Adrenal gland (tissue), 12 donors: ENCODE data around the gene RPN1. TPM values are rescaled to one million over a fixed set of nuclear protein-coding genes. Genes with fewer than 3 reads are reported as not detected.

Experiments
- DNase-seq, 7 donors: peaks; one replicate each; pipeline ENCODE4 v3.0.0-alpha.2; 2019 to 2020
- H3K27ac ChIP-seq, 5 donors: fragments of 200-600 bp; sonication (generic) in 4 of 5; 1 replicate in 3 of 5; 2 replicates in 2 of 5; pipeline versions ENCODE4 v1.5.1 to v1.8.0; 2016 to 2020; ENCODE audit warnings: mild to moderate bottlenecking in 1 of 5
- H3K27me3 ChIP-seq: fragments of 200-600 bp; 2 replicates; pipeline ENCODE4 v1.8.0; 2021
- H3K36me3 ChIP-seq, 2 donors: fragments of 200-600 bp; replicated peaks in 1 of 2; 1 replicate in 1 of 2; 2 replicates in 1 of 2; pipeline versions ENCODE4 v1.5.1 to v1.8.0; 2018 to 2022
- H3K4me1 ChIP-seq, 2 donors: fragments of 200-600 bp; replicated peaks in 1 of 2; 1 replicate in 1 of 2; 2 replicates in 1 of 2; pipeline versions ENCODE4 v1.5.1 to v1.8.0; 2018 to 2021
- H3K4me3 ChIP-seq, 4 donors: fragments of 200-600 bp; sonication (generic) in 3 of 4; one replicate each; pipeline ENCODE4 v1.5.1; 2016 to 2018
- H3K9me3 ChIP-seq, 3 donors: fragments of 200-600 bp; sonication (generic) in 1 of 3; replicated peaks in 1 of 3; 1 replicate in 2 of 3; 2 replicates in 1 of 3; pipeline versions ENCODE4 v1.5.1 to v1.8.0; 2016 to 2021
- POLR2A ChIP-seq, 2 donors: fragments of 450-650 bp; IDR thresholded peaks; one replicate each; pipeline ENCODE4 v1.6.1; 2017; ENCODE audit warnings: antibody characterized with exemption in 2 of 2, mild to moderate bottlenecking in 2 of 2, moderate library complexity in 1 of 2
- WGBS, 4 donors: extraction: QIAGEN DNeasy Blood & Tissue Kit in 2 of 4; methylation state at CpG; one replicate each; pipeline versions ENCODE4 v1.1.5 to v1.1.7; 2013 to 2017; 5-methylcytosine and 5-hydroxymethylcytosine counted together
- intact Hi-C, 2 donors: fragments of 100-400 bp; cut with DNase I; formaldehyde crosslinking; loops; one replicate each; pipeline versions ENCODE4 v1.14.1 to v1.15.0; 2022 to 2023
- polyA plus RNA-seq, 3 donors: library from polyadenylated mRNA; stranded (reverse); fragments of 200-250 nt in 2 of 3; fragments of 350-450 nt in 1 of 3; fragmentation: Illumina TruSeq in 1 of 3; extraction: RNeasy Lipid Tissue Mini Kit (QIAGEN cat#74804) in 1 of 3; gene quantifications; one replicate each; pipeline ENCODE4 v1.2.3, GENCODE V29; 2013 to 2014
- total RNA-seq, 9 donors: library from RNA; depleted of rRNA in 4 of 9; stranded (reverse); fragments of >200 nt in 4 of 9; fragments of 120-200 nt in 1 of 9; fragmentation: NEBNext Ultra II Directional in 1 of 9; extraction: Animal tissue kit (Norgen Biotek cat#: 25700) in 1 of 9; gene quantifications; one replicate each; pipeline versions ENCODE4 v1.1.0 to v1.2.4, GENCODE V29; 2013 to 2023
- TF ChIP-seq, protein P1 (sequence below), 6 experiments: fragments of 450-650 bp in 4 of 6; fragments of 200-600 bp in 2 of 6; sonication (generic) in 1 of 6; IDR thresholded peaks; 1 replicate in 5 of 6; 2 replicates in 1 of 6; pipeline versions ENCODE4 v1.5.1 to v1.8.0; 2016 to 2021; ENCODE audit warnings: antibody characterized with exemption in 6 of 6, mild to moderate bottlenecking in 2 of 6, moderate library complexity in 1 of 6
- donor health status: healthy with polysubstance abuse.
- donor health status: Bipolar disorder and iron deficiency.
- donor health status: DM: yes; HTN: yes; CAD: no.
- donor health status: DM: no; HTN: no; CAD: no.
- donor health status: DM: no; HTN: no; CAD: no.
- donor health status: DM: yes; HTN: yes; CAD: no.

Gene RPN1
- total and polyA plus RNA-seq, 12 donors = 35.9 to 299 (median 227) TPM

DNA sequence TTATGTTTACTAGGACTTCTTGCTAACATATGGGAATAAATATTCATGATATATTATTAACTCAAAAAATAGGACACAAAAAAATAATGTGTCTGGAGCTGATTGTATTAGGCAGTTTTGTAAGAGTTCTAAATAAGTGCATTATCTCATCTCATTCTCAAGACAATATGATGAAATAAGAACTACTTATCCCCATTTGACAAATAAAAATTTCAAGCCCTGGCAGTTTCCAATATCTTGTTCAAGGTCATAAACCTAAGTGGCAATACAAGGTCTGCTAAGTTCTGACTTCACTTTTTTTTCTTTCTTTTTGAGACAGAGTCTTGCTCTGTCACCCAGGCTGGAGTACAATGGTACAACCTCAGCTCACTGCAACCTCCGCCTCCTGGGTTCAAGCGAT is 18.3 kb downstream of the RPN1 start:
- Histone ChIP-seq H3K4me1 (peaks cover 0 to 15% of the 10 kb centered on the region in 2 donors), H3K36me3 (peaks cover 0 to 64% of the 10 kb centered on the region in 2 donors), H3K4me3 (no peak overlapping the region), H3K27me3 (no peaks in the 10 kb centered on the region), H3K9me3 (no peaks in the 10 kb centered on the region), H3K27ac (peak overlapping the region in 3 of 5 donors; percentile 55 to 84 (median 74))
- TF ChIP-seq POLR2A (IDR thresholded peaks at IDR 0.05) = peak in 1 of 2 donors; percentile 19
- TF ChIP-seq, protein P1, sequence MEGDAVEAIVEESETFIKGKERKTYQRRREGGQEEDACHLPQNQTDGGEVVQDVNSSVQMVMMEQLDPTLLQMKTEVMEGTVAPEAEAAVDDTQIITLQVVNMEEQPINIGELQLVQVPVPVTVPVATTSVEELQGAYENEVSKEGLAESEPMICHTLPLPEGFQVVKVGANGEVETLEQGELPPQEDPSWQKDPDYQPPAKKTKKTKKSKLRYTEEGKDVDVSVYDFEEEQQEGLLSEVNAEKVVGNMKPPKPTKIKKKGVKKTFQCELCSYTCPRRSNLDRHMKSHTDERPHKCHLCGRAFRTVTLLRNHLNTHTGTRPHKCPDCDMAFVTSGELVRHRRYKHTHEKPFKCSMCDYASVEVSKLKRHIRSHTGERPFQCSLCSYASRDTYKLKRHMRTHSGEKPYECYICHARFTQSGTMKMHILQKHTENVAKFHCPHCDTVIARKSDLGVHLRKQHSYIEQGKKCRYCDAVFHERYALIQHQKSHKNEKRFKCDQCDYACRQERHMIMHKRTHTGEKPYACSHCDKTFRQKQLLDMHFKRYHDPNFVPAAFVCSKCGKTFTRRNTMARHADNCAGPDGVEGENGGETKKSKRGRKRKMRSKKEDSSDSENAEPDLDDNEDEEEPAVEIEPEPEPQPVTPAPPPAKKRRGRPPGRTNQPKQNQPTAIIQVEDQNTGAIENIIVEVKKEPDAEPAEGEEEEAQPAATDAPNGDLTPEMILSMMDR (IDR thresholded peaks at IDR 0.05) = no peak
- no peak for DNase-seq
- intact Hi-C loops = no loop called here
- 94 to 98% (median 97%) methylated on average over 2 of the region's 2 CpGs for WGBS, 4 donors

DNA sequence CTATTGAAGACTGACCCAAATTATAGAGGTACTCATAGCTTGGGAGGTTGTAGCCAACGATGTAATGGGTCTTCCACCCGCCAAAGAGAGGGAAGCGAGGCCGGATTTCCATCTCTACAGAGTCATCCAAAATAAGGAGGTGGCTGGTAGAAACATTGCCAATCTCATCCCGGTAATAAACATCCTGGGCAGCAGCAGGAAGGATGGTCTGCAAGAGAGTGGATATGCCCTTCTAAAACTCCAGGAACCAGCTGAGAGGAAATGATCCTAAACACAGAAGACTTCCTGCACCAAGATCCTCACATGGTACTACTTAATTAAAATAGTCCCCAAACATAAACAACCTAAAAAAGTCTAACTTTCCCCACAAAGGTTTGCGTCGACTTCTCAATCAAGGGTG is 20.7 kb downstream of the RPN1 start:
- TF ChIP-seq POLR2A (IDR thresholded peaks at IDR 0.05) = no peak
- TF ChIP-seq, protein P1 (IDR thresholded peaks at IDR 0.05) = no peak
- intact Hi-C loops = no loop called here
- Histone ChIP-seq H3K9me3 (no peaks in the 10 kb centered on the region), H3K27ac (no peak overlapping the region), H3K36me3 (peaks cover 0 to 72% of the 10 kb centered on the region in 2 donors), H3K4me3 (no peak overlapping the region), H3K4me1 (peaks cover 0 to 15% of the 10 kb centered on the region in 2 donors), H3K27me3 (no peaks in the 10 kb centered on the region)
- no peak for DNase-seq
- WGBS, 4 donors = 82 to 88% (median 84%) methylated on average over 7 of the region's 7 CpGs

DNA sequence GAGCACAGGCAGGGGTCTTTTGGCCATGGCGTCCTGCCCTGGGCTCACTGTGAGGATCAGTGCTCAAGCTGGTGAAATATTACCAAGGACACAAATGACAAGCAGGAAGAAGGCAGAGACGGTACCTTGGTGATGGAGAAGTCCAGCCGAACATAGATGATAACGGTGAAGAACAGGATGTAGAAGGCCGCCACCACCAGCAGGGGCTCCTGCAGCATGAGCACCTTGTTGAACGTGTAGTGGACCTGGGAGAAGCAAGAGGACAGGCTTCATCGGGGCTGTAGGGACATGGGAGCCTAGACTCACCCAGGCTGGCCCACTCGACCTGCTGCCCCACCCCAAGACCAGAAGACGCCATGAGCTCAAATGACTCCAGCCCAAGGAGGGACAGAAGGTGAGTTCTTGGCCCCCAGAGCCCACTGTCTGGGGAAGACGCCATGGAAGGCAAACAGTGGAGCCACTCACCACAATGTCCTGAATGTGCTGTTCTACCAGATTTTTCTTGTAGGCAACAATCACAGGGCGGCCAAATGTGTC is 25.1 kb downstream of the RPN1 start:
- H3K4me1 ChIP-seq = peaks cover 6 to 18% of the 10 kb centered on the region in 2 donors
- no peak overlapping the region for H3K4me3 ChIP-seq
- 86 to 95% (median 90%) methylated on average over 11 of the region's 11 CpGs for WGBS, 4 donors
- peak overlapping the region in 1 of 5 donors; percentile 18 for H3K27ac ChIP-seq
- no peaks in the 10 kb centered on the region for H3K27me3 ChIP-seq
- no peaks in the 10 kb centered on the region for H3K9me3 ChIP-seq
- intact Hi-C loops = no loop called here
- no peak for DNase-seq
- peaks cover 0 to 88% of the 10 kb centered on the region in 2 donors for H3K36me3 ChIP-seq
- TF ChIP-seq, protein P1 (IDR thresholded peaks at IDR 0.05) = no peak

DNA sequence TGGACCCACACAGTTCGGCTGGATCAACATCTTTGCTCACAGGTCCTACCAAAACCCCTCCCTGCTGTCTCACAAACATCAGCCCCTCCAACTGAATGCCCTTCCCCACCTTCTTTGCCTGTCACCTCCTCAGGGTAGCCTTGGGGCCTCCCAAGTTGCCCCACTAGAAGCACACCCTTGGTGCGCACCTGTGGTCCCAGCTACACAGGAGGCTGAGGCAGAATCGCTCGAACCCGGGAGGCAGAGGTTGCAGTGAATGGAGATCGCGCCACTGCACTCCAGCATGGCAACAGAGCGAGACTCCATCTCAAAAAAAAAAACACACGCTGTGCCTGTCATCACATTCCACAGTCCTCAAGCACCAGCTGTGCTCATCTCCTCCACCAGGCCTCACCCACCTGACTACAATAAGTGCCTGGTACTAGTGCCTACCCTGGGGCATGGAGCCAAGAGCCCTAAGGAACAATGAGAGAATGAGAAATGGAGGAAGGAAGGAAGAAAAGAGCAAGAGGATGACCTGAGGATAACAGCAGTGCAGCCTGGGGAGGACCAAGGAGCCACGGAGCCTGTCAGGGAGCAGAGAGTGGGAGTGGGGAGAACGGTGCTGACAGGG is 26.0 kb downstream of the RPN1 start:
- intact Hi-C loops = no loop called here
- no peak for DNase-seq
- H3K36me3 ChIP-seq = peaks cover 0 to 85% of the 10 kb centered on the region in 2 donors
- H3K27ac ChIP-seq = peak overlapping the region in 2 of 5 donors; percentile 43 to 46
- no peaks in the 10 kb centered on the region for H3K9me3 ChIP-seq
- H3K4me3 ChIP-seq = no peak overlapping the region
- 81 to 93% (median 88%) methylated on average over 6 to 11 of the region's 11 CpGs for WGBS, 4 donors
- H3K27me3 ChIP-seq = no peaks in the 10 kb centered on the region
- no peak for TF ChIP-seq POLR2A (IDR thresholded peaks at IDR 0.05)
- TF ChIP-seq, protein P1 (IDR thresholded peaks at IDR 0.05) = no peak
- peaks cover 6 to 21% of the 10 kb centered on the region in 2 donors for H3K4me1 ChIP-seq
